WTC11 (cell line): Measurements from ENCODE around the gene HTRA2. TPM values are rescaled to one million over a fixed set of nuclear protein-coding genes. Genes with fewer than 3 reads are reported as not detected.
A peak's percentile ranks its signal among the peaks of the same experiment; 100 is the strongest.

Experiments used
- ATAC-seq: fragments of 200-7000 bp; cut with Tn5 transposase; 2 replicates; pipeline ENCODE4 v1.10.0; 2021; ENCODE audit warnings: mild to moderate bottlenecking, moderate library complexity
- CTCF ChIA-PET: fragments of 300-600 bp; sonication (Branson Sonifier 250); formaldehyde crosslinking; loops from one replicate; lab custom pipeline; 2021; ENCODE audit warnings: antibody characterized with exemption; lab: Charles Lee
- POLR2A ChIA-PET: fragments of 350-600 bp; sonication (Branson Sonifier 250); formaldehyde crosslinking; loops from one replicate; lab custom pipeline; 2021; ENCODE audit warnings: antibody characterized with exemption; lab: Charles Lee
- DNase-seq: peaks from one replicate; pipeline ENCODE4 v3.0.0; 2021; ENCODE audit warnings: low spot score
- H3K27ac Mint-ChIP-seq: 2 replicates; pipeline ENCODE4 v1.8.0; 2021; ENCODE audit warnings: mixed read lengths
- H3K27me3 Mint-ChIP-seq: 2 replicates; pipeline ENCODE4 v1.8.0; 2021; ENCODE audit warnings: low read depth, mild to moderate bottlenecking, moderate library complexity, mixed read lengths
- H3K36me3 Mint-ChIP-seq: 2 replicates; pipeline ENCODE4 v1.8.0; 2021; ENCODE audit warnings: mixed read lengths
- H3K4me1 Mint-ChIP-seq: 2 replicates; pipeline ENCODE4 v1.8.0; 2022; ENCODE audit warnings: mixed read lengths
- H3K4me3 Mint-ChIP-seq: 2 replicates; pipeline ENCODE4 v1.8.0; 2021; ENCODE audit warnings: mild to moderate bottlenecking, moderate library complexity, mixed read lengths
- H3K9me3 Mint-ChIP-seq: 2 replicates; pipeline ENCODE4 v1.8.0; 2021; ENCODE audit warnings: mixed read lengths
- ARID4B ChIP-seq: sonication (generic); formaldehyde crosslinking; IDR thresholded peaks from 2 replicates; pipeline ENCODE4 v1.8.0; 2023; ENCODE audit warnings: missing genetic modification reagents, mild to moderate bottlenecking, borderline replicate concordance
- CDX4 ChIP-seq: fragments of 250-450 bp; sonication (Bioruptor Pico); IDR thresholded peaks from 2 replicates; pipeline ENCODE4 v1.9.0; 2021; ENCODE audit warnings: moderate library complexity, mild to moderate bottlenecking, inconsistent platforms, borderline replicate concordance
- CREM ChIP-seq: sonication (generic); formaldehyde crosslinking; IDR thresholded peaks from 2 replicates; pipeline ENCODE4 v1.8.1; 2022; ENCODE audit warnings: mild to moderate bottlenecking, missing genetic modification reagents, moderate library complexity
- ETV6 ChIP-seq: sonication (generic); formaldehyde crosslinking; IDR thresholded peaks from 2 replicates; pipeline ENCODE4 v1.8.1; 2022; ENCODE audit warnings: mild to moderate bottlenecking, missing genetic modification reagents
- FOXK1 ChIP-seq: sonication (generic); formaldehyde crosslinking; IDR thresholded peaks from 2 replicates; pipeline ENCODE4 v1.8.0; 2022; ENCODE audit warnings: mild to moderate bottlenecking, moderate library complexity, missing genetic modification reagents
- FOXP1 ChIP-seq: sonication (generic); formaldehyde crosslinking; IDR thresholded peaks from 2 replicates; pipeline ENCODE4 v1.8.0; 2022; ENCODE audit warnings: missing genetic modification reagents, mild to moderate bottlenecking, moderate library complexity, borderline replicate concordance
- GABPB1 ChIP-seq: sonication (generic); formaldehyde crosslinking; IDR thresholded peaks from 2 replicates; pipeline ENCODE4 v1.8.1; 2023; ENCODE audit warnings: mild to moderate bottlenecking, missing genetic modification reagents
- HMGA2 ChIP-seq: fragments of 250-450 bp; sonication (Bioruptor Pico); IDR thresholded peaks from 2 replicates; pipeline ENCODE4 v1.4.0; 2021; ENCODE audit warnings: mild to moderate bottlenecking, moderate library complexity
- IRF2 ChIP-seq: sonication (generic); formaldehyde crosslinking; IDR thresholded peaks from 2 replicates; pipeline ENCODE4 v1.8.0; 2022; ENCODE audit warnings: low read depth, missing genetic modification reagents, borderline replicate concordance
- KAT7 ChIP-seq: sonication (generic); formaldehyde crosslinking; IDR thresholded peaks from 2 replicates; pipeline ENCODE4 v1.8.1; 2023; ENCODE audit warnings: missing genetic modification reagents, mild to moderate bottlenecking, borderline replicate concordance
- MAX ChIP-seq: sonication (generic); formaldehyde crosslinking; IDR thresholded peaks from 2 replicates; pipeline ENCODE4 v1.8.0; 2022; ENCODE audit warnings: mild to moderate bottlenecking, missing genetic modification reagents
- NFE2L1 ChIP-seq: sonication (generic); formaldehyde crosslinking; IDR thresholded peaks from 2 replicates; pipeline ENCODE4 v1.8.1; 2023; ENCODE audit warnings: missing genetic modification reagents
- PRDM15 ChIP-seq: sonication (generic); formaldehyde crosslinking; IDR thresholded peaks from 2 replicates; pipeline ENCODE4 v1.8.0; 2022; ENCODE audit warnings: missing genetic modification reagents
- SP1 ChIP-seq: sonication (generic); formaldehyde crosslinking; conservative IDR thresholded peaks from 2 replicates; pipeline ENCODE4 v1.8.1; 2022; ENCODE audit warnings: missing genetic modification reagents
- USF1 ChIP-seq: sonication (generic); formaldehyde crosslinking; IDR thresholded peaks from 2 replicates; pipeline ENCODE4 v1.8.0; 2022; ENCODE audit warnings: mild to moderate bottlenecking, missing genetic modification reagents
- ZNF138 ChIP-seq: sonication (generic); formaldehyde crosslinking; conservative IDR thresholded peaks from 2 replicates; pipeline ENCODE4 v1.8.1; 2022; ENCODE audit warnings: mild to moderate bottlenecking, moderate library complexity, missing genetic modification reagents
- ZNF232 ChIP-seq: sonication (generic); formaldehyde crosslinking; IDR thresholded peaks from 2 replicates; pipeline ENCODE4 v1.8.0; 2022; ENCODE audit warnings: mild to moderate bottlenecking, missing genetic modification reagents
- ZNF532 ChIP-seq: fragments of 250-450 bp; sonication (Bioruptor Pico); IDR thresholded peaks from 2 replicates; pipeline ENCODE4 v1.9.0; 2021; ENCODE audit warnings: mild to moderate bottlenecking, borderline replicate concordance
- total RNA-seq: library from RNA; stranded (reverse); gene quantifications from 3 replicates; pipeline ENCODE4 v1.2.3, GENCODE V29; 2021

HTRA2 gene
- total RNA-seq, 1 experiment from 2014 or later, result 30.0 TPM

- TF ChIP-seq ZNF532 (CRISPR knock-in tag) (no peak), PRDM15 (CRISPR knock-in tag) (no peak), ZNF232 (CRISPR knock-in tag) (no peak), IRF2 (CRISPR knock-in tag) (no peak)
These were observed 24.1 kb upstream of the HTRA2 start (continued) for GRCh38 chr2:74505448-74506246.

GRCh38 chr2:74507145-74507925 is 22.4 kb upstream of the HTRA2 start, which contains the start of gene PCGF1:
TSS of gene PCGF1 (minus strand) at chr2:74507695. CDS start at chr2:74507668, 27 bp downstream.
- ATAC-seq (peak; percentile 86), DNase-seq (peak; percentile 99)
- peaks cover 29% of the 10 kb centered on the region for H3K4me1 Mint-ChIP-seq
- H3K27ac Mint-ChIP-seq, result peak within 1 kb of the TSS; percentile 100
- H3K36me3 Mint-ChIP-seq, result peaks cover 22% of the 10 kb centered on the region
- ChIA-PET CTCF (interaction anchor here (1.1 to 3.0 kb wide), 6 partner anchors 8 to 80 kb away, joined by 3 to 13 read pairs (median 6); partner anchors contain the start of genes CCDC142, HTRA2 and TTC31), POLR2A (interaction anchor here (0.6 to 1.1 kb wide), 4 partner anchors 9 to 49 kb away, joined by 3 to 8 read pairs (median 3); partner anchors contain the start of genes LOXL3 and WBP1)
- no peaks in the 10 kb centered on the region for H3K9me3 Mint-ChIP-seq
- peak within 1 kb of the TSS; percentile 99 for H3K4me3 Mint-ChIP-seq
- H3K27me3 Mint-ChIP-seq, result peaks cover 92% of the 10 kb centered on the region
- peak; percentile 26; the same call in 1 of the 2 replicates for TF ChIP-seq CREM
- TF ChIP-seq HMGA2 (CRISPR knock-in tag), result no peak
- peak; percentile 75; the same call in 1 of the 2 replicates for TF ChIP-seq FOXP1 (CRISPR knock-in tag)
- TF ChIP-seq MAX (CRISPR knock-in tag), result peak; percentile 89
- 0 out of 2 replicates have a peak, but pooled peaks have one; percentile 42 for TF ChIP-seq NFE2L1
- TF ChIP-seq USF1 (CRISPR knock-in tag), result peak; percentile 93
- TF ChIP-seq CDX4 (CRISPR knock-in tag), result no peak
- peak; percentile 62; the same call in 1 of the 2 replicates for TF ChIP-seq ETV6 (CRISPR knock-in tag)
- no peak for TF ChIP-seq ZNF138 (CRISPR knock-in tag)
- TF ChIP-seq ZNF232 (CRISPR knock-in tag), result peak; percentile 51; the same call in 1 of the 2 replicates
- peak; percentile 87; the same call in 1 of the 2 replicates for TF ChIP-seq FOXK1 (CRISPR knock-in tag)
- peak; percentile 82 for TF ChIP-seq GABPB1
- TF ChIP-seq ARID4B (CRISPR knock-in tag), result peak; percentile 75; the same call in 1 of the 2 replicates
- TF ChIP-seq SP1 (CRISPR knock-in tag), result peak; percentile 66
- peak; percentile 63; the same call in 1 of the 2 replicates for TF ChIP-seq KAT7 (CRISPR knock-in tag)
